NCI-H524 (cell line): ENCODE results near the gene ZBTB2.
"Not testable (repeated sequence)": the region's sequence is repeated elsewhere in the genome, so short reads cannot be mapped to it uniquely, and the experiment has no call there.

Experiments used
- DNase-seq, 2 experiments: peaks; one replicate each; lab custom pipeline; 2025; lab: John Stamatoyannopoulos, UW

Gene ZBTB2

GRCh38 chr6:151370509-151371078, 20.8 kb downstream of the ZBTB2 start:
- DNase-seq, result no peak

DNA sequence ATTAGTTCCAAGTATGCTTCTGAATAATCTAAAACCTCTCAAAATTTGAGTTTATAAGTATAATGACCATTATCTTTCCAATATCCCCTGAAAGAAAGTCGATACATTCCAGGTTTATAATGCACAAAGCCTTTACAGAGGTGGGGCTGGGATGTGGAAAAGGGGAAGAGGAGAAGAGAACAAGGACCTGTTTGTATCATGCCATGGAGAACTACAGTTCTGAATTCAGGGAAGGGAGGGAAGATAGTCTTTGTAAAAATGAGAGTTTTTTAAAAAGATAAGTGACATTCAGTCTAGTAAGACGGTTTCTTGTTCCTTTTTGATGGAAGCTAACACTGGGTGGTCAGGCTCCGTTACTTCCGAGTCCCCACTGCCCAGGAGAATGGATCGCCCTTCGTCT, 26.1 kb downstream of the ZBTB2 start:
- DNase-seq, result no peak

DNA sequence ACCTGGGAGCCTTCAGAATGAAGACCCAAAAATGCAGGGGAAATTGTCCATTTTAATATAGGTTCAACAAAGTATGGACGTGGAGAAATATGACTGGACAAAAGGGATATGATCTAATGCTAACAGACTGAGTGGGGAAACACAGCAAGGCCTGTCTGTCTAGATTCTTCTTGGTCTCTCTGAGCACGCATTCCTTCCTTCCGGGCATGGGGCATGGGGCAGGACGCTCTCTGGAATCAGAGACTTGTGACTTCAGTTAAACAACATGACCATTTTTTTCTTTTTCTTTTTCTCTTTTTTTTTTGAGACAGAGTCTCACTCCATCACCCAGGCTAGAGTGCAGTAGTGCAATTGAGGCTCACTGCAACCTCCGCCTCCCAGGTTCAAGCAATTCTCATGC, 31.9 kb downstream of the ZBTB2 start:
- DNase-seq, result no peak

GRCh38 chr6:151358475-151358874, 32.9 kb downstream of the ZBTB2 start:
- no peak for DNase-seq

DNA sequence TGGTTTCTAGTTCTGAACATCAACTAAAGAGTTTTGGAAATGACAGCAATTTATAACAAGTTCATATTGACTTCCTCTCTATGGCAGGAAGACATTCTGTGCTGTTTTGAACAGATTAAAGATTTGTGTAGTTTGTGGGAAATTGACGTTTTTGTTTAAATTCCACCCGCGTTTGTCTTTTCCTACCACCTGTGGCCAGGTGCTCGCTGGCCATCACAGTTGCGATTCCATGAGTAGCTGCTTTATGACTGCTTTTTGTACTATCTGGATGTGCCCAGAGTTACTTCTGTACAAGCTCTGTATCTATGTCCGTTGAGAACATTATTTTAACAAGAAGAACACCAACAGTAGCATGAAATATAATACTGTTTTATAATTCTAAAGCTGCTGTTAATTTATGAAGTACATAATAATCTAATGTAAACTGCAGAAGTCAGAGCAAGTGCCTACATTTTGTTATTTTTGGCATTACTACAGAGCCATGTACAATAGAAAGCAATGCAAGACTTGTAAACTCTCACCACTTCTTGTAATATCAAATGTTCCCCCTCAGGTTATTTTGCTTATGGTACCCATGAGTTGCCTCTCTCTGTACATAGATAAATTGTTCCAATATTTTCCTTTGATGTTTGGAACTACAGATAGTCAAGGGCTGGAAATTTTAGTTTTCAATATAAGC, 33.5 kb downstream of the ZBTB2 start:
- no peak for DNase-seq

- not testable (repeated sequence) for DNase-seq
Measured at GRCh38 chr6:151356983-151357382, 34.4 kb downstream of the ZBTB2 start.

DNA sequence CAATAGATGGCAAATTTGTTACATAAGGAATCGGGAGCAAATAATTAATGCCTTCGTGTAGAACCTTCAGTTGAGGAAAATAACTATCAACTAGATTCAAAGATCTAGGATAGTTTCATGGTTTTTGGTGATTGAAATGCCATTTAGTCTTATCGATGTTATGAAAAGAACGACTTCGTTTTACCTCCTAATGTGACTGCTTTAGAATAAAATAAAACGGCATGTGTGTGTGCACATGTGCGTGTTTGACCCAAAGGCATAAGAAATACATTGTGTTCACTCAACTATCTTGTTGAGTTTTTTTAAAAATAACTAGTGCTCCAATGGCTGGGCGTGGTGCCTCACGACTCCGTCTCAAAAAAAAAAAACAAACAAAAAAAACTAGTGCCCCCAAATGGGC, 37.6 kb downstream of the ZBTB2 start:
- DNase-seq, result no peak

GRCh38 chr6:151352410-151353396, 38.7 kb downstream of the ZBTB2 start:
- no peak for DNase-seq

DNA sequence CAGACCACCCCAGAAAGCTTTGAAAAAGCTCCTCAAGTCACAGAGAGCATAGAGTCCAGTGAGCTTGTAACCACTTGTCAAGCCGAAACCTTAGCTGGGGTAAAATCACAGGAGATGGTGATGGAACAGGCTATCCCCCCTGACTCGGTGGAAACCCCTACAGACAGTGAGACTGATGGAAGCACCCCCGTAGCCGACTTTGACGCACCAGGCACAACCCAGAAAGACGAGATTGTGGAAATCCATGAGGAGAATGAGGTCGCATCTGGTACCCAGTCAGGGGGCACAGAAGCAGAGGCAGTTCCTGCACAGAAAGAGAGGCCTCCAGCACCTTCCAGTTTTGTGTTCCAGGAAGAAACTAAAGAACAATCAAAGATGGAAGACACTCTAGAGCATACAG, 39.6 kb downstream of the ZBTB2 start:
- DNase-seq, result no peak

- no peak for DNase-seq
Measured at GRCh38 chr6:151351146-151351700, 40.1 kb downstream of the ZBTB2 start.

DNA sequence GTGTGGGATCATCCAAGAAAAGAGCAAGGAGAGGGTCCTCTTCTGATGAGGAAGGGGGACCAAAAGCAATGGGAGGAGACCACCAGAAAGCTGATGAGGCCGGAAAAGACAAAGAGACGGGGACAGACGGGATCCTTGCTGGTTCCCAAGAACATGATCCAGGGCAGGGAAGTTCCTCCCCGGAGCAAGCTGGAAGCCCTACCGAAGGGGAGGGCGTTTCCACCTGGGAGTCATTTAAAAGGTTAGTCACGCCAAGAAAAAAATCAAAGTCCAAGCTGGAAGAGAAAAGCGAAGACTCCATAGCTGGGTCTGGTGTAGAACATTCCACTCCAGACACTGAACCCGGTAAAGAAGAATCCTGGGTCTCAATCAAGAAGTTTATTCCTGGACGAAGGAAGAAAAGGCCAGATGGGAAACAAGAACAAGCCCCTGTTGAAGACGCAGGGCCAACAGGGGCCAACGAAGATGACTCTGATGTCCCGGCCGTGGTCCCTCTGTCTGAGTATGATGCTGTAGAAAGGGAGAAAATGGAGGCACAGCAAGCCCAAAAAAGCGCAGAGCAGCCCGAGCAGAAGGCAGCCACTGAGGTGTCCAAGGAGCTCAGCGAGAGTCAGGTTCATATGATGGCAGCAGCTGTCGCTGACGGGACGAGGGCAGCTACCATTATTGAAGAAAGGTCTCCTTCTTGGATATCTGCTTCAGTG, 40.8 kb downstream of the ZBTB2 start:
- DNase-seq, result no peak

DNA sequence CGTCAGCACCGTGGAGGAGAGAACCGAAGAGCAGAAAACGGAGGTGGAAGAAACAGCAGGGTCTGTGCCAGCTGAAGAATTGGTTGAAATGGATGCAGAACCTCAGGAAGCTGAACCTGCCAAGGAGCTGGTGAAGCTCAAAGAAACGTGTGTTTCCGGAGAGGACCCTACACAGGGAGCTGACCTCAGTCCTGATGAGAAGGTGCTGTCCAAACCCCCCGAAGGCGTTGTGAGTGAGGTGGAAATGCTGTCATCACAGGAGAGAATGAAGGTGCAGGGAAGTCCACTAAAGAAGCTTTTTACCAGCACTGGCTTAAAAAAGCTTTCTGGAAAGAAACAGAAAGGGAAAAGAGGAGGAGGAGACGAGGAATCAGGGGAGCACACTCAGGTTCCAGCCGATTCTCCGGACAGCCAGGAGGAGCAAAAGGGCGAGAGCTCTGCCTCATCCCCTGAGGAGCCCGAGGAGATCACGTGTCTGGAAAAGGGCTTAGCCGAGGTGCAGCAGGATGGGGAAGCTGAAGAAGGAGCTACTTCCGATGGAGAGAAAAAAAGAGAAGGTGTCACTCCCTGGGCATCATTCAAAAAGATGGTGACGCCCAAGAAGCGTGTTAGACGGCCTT, 41.6 kb downstream of the ZBTB2 start:
- no peak for DNase-seq

DNA sequence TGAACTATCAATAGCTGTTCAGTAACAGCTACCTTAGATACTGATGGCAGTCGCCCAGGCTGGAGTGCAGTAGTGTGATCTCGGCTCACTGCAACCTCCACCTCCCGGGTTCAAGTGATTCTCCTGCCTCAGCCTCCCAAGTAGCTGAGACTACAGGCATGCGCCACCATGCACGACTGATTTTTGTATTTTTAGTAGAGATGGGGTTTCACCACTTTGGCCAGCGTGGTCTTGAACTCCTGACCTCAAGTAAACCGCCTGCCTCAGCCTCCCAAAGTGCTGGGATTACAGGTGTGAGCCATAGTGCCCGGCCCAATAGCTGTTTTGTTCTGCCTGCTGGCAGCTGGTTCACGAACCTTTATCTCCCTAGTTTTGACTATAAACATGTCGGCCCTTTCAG, 48.6 kb downstream of the ZBTB2 start:
- not testable (repeated sequence) for DNase-seq

DNA sequence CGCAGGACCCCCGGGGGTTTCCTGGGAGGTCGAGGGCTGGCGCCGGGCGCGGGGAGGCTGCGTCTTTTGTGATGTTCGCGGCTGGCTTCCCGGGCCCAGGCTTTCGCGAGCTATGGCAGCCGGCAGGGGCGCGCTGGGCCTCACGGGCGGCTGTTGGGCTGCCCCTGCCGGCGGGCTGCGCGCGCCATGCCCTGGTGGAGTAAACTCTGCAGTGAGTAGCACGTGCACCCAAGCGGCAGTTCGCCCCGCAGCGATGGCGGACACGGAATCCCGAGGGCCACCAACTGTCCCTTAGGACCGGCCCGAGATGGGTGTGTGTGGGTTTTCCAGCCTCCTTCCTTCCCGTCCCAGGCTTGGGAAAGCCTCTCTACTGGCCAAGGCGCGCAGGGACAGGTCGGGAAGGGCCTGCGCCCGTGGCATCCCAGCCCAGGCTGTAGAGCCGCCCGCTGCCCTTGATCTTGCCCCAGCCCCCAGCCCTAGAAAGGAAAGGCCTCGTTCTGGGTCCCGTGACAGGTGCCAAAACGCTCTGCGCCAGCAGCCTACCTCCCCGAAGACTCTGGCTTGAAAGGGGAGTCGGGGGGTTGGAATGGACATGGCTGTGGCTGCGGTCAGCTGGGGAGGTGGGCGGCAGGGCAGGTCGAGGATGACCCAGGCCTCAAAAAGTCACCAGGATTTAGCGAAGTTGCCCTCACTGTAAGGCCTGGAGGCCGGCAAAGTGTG, 49.7 kb downstream of the ZBTB2 start:
- no peak for DNase-seq

DNA sequence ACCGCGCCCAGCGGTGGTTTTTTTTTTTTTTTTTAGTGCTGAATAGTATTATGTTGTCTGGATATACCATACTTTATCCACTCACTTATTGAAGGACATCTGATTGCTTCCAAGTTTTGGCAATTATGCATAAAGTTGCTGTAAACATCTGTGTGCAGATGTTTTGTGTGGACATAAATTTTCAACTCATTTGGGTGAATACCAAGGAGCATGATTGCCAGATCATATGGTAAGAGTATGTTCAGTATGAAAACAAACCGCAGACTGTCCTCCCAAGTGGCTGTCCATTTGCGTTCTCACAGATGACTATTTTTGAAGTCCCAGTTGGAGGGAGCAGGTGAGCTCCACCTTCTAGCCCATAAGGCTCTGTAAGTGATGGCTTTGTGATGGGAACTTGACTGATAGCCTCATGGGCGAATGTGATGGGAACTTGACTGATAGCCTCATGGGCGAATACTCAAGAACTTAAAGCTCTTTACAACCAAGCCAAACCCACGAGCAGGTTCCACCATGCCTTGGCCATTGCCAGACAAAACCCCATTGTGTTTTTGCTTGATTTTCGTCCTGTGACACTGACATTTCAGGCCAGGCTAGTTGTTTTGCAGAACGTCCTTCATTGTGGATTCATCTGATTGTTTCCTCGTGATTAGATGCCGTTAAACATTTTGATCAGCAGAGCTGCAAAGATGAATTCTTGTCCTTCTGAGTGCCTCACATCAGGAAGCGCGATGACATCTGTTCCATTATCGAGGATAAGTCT, 51.0 kb downstream of the ZBTB2 start:
- DNase-seq, result no peak

DNA sequence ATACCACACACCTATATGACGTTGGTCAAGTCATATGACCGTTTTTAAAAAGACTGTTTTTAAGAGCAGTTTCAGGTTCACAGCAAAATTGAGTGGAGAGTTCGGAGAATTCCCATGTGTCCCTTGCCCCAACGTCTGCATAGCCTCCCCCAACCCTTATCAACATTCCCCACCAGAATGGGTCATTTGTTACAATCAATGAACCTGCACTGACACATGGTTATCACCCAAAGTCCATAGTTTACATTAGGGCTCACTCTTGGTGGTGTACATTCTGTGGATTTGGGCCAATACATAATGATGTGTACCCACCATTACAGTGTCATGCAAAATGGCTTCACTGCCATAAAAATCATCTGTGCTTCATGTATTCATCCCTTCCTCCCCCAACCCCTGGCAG, 52.0 kb downstream of the ZBTB2 start:
- DNase-seq, result no peak

GRCh38 chr6:151338651-151339200, 52.6 kb downstream of the ZBTB2 start:
- DNase-seq, result no peak

GRCh38 chr6:151335930-151336329, 55.4 kb downstream of the ZBTB2 start:
- DNase-seq, result no peak

GRCh38 chr6:151330130-151330696, 61.1 kb downstream of the ZBTB2 start:
- no peak for DNase-seq
